GM12873 (cell line): ENCODE data around the gene LENG8.

Experiments
- TF ChIP-seq, protein P1 (sequence below): IDR thresholded peaks from 2 replicates; pipeline ENCODE4 v1.5.1; 2012; ENCODE audit warnings: low read depth, mild to moderate bottlenecking, moderate library complexity, low read length, control low read depth; ENCODE audit not compliant: insufficient read depth; ENCODE audit errors: missing control alignments

The LENG8 gene

DNA sequence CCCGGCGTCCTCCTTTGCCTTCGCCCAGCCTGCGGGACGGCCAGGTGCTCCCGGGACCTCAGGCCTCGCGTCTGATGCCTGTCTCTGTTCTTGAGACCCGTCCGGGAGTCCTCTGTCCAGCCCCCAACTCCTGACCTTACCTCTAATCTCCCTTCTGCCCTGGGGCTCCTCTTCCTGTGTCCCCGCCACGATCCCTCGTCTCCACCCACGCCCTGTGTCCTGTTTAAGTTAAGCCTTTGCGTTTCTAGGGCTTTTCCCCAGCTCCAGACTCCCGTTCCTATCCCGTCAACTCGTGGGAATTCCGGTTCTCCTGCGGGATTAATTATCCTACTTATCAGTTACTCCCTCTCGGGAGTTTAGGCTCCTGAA is 686 bp downstream of the LENG8 start:
- TF ChIP-seq, protein P1, sequence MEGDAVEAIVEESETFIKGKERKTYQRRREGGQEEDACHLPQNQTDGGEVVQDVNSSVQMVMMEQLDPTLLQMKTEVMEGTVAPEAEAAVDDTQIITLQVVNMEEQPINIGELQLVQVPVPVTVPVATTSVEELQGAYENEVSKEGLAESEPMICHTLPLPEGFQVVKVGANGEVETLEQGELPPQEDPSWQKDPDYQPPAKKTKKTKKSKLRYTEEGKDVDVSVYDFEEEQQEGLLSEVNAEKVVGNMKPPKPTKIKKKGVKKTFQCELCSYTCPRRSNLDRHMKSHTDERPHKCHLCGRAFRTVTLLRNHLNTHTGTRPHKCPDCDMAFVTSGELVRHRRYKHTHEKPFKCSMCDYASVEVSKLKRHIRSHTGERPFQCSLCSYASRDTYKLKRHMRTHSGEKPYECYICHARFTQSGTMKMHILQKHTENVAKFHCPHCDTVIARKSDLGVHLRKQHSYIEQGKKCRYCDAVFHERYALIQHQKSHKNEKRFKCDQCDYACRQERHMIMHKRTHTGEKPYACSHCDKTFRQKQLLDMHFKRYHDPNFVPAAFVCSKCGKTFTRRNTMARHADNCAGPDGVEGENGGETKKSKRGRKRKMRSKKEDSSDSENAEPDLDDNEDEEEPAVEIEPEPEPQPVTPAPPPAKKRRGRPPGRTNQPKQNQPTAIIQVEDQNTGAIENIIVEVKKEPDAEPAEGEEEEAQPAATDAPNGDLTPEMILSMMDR: no peak

GRCh38 chr19:54451331-54451871 is 2.4 kb downstream of the LENG8 start:
- TF ChIP-seq, protein P1: no peak

GRCh38 chr19:54451997-54452396 is 3.0 kb downstream of the LENG8 start:
- TF ChIP-seq, protein P1: no peak

DNA sequence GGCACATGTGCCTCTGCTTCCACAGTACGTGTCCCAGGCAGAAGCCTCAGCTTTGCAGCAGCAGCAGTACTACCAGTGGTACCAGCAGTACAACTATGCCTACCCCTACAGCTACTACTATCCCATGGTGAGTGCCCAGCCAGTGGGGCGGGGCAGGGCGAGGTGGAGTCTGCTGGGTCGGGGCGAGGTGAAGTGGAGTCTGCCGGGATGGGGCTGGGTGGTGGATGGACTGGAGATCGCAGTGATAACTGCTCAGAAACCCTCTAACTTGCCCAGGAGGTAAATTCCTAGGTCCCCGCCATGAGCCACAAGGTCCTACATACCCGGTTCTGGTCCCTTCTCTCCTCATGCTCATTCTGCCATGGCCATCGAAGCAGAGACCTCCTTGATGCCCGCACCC is 3.6 kb downstream of the LENG8 start:
- TF ChIP-seq, protein P1: no peak

DNA sequence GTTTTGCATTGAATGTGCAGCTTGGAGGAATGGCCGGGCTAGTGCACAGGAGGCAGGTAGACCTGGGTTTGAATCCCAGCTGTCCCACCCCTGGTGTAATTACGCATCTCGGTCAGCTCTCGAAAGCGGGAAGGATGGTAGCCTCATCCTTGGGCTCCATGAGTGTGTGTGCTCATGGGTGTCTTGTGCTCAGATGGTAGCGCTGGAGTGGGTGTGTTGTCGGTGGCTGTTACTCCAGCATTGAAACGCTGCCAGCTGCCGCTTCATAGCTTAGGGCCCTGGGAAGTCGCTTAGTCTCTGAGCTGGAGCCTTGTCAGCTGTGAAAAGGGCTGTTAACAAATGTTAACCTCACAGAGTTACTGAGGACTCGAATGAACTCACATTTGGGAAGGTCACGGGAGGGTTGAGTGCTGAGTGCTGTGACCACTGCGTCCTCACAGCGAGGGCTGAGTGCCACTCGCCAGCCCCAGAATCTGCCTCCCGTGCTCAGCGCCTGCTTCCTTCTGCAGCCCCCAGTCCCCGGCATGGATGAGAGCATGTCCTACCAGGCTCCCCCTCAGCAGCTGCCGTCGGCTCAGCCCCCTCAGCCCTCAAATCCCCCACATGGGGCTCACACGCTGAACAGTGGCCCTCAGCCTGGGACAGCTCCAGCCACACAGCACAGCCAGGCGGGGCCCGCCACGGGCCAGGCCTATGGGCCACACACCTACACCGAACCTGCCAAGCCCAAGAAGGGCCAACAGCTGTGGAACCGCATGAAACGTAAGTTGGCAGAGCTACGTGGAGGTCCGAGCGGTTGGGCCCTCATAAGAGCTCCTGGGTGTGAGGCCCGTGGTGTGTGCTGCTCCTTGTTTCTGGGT is 5.2 kb downstream of the LENG8 start:
- TF ChIP-seq, protein P1: no peak

DNA sequence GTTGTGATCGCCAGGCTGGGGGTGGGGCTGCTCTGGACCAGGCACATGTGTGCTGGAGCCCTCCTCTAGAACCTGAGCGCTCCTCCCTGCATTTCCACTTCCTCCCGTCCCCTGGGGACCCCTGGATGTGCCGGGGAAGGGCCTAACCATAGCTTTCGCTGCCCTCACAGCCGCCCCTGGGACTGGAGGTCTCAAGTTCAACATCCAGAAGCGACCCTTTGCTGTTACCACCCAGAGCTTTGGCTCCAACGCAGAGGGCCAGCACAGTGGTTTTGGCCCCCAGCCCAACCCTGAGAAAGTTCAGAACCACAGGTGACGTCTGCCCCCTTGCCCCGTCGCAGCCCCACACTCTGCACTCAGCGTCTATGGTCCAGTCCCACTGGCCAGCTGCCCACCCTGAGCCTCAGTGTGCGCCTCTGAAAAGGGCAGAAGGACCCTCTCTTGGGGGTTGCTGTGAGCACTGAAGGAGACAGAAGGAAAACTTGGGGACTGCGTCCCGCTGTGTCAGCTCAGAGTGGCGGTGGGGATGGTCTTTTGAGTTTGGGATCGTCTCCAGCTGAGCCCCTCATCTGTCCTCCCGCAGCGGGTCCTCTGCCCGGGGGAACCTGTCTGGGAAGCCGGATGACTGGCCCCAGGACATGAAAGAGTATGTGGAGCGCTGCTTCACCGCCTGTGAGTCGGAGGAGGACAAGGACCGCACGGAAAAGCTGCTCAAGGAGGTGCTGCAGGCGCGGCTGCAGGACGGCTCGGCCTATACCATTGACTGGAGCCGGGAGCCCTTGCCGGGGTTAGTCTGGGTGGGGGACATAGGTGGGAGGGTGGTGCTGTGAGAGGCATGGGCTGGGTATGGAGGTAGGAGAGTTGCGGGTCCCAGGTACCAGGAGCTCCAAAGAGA is 6.0 kb downstream of the LENG8 start:
- TF ChIP-seq, protein P1: no peak
